PFSK-1 (cell line): ENCODE data around the gene IQCM.

Experiments used
- SIN3A ChIP-seq: IDR thresholded peaks from 2 replicates; pipeline ENCODE4 v1.6.1; 2012; ENCODE audit warnings: mild to moderate bottlenecking, low read length, moderate library complexity, borderline replicate concordance; ENCODE audit not compliant: insufficient read depth
- TF ChIP-seq, protein P1 (sequence below), 2 experiments: IDR thresholded peaks; 2 replicates each; pipeline versions ENCODE4 v1.6.1 to v1.8.0; 2011 to 2012; ENCODE audit warnings: low read depth in 2 of 2, low read length in 2 of 2, control low read depth in 1 of 2, inconsistent platforms in 1 of 2, mild to moderate bottlenecking in 1 of 2, moderate library complexity in 1 of 2; ENCODE audit not compliant: insufficient read depth in 1 of 2

DNA sequence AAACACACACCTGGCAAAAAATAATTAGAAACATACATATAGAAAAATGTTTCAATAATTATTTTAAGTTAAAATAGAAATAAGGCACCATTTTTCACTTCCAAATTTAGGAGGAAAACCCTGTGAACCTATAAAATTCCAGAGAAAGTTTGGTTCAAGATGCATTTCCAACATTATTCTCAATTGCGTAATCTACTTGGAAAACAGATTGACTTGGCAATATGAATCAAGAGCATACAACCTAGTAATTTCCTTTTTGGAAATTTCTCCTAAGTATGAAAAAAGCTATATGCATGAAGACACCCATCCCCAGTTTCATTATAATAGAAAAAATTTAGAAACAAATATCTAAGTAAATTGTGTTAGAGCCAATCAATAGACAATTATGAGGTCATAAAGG is 242.9 kb downstream of the IQCM start:
- TF ChIP-seq, protein P1, sequence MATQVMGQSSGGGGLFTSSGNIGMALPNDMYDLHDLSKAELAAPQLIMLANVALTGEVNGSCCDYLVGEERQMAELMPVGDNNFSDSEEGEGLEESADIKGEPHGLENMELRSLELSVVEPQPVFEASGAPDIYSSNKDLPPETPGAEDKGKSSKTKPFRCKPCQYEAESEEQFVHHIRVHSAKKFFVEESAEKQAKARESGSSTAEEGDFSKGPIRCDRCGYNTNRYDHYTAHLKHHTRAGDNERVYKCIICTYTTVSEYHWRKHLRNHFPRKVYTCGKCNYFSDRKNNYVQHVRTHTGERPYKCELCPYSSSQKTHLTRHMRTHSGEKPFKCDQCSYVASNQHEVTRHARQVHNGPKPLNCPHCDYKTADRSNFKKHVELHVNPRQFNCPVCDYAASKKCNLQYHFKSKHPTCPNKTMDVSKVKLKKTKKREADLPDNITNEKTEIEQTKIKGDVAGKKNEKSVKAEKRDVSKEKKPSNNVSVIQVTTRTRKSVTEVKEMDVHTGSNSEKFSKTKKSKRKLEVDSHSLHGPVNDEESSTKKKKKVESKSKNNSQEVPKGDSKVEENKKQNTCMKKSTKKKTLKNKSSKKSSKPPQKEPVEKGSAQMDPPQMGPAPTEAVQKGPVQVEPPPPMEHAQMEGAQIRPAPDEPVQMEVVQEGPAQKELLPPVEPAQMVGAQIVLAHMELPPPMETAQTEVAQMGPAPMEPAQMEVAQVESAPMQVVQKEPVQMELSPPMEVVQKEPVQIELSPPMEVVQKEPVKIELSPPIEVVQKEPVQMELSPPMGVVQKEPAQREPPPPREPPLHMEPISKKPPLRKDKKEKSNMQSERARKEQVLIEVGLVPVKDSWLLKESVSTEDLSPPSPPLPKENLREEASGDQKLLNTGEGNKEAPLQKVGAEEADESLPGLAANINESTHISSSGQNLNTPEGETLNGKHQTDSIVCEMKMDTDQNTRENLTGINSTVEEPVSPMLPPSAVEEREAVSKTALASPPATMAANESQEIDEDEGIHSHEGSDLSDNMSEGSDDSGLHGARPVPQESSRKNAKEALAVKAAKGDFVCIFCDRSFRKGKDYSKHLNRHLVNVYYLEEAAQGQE (IDR thresholded peaks at IDR 0.05; ENCODE audit: insufficient read depth in 1 of 2, low read depth in 2 of 2, low read length in 2 of 2) = no peak
- TF ChIP-seq SIN3A = no peak
